ENCODE measurements around the gene YWHAQ. TPM values are rescaled to one million over a fixed set of nuclear protein-coding genes. Genes with fewer than 3 reads are reported as not detected.

Gene YWHAQ
- total RNA-seq, 3 donors from 2014 or later: 204 to 256 (median 251) TPM

- Histone ChIP-seq H3K4me1 (ENCODE audit: low read depth) (peaks cover 12% of the 10 kb centered on the region), H3K36me3 (ENCODE audit: low read depth) (no peaks in the 10 kb centered on the region), H3K9me3 (no peaks in the 10 kb centered on the region), H3K4me3 (no peak overlapping the region)
- no peak for TF ChIP-seq CTCF (IDR thresholded peaks at IDR 0.05)
- no peak for DNase-seq
- intact Hi-C loops (cut with DNase I, micrococcal nuclease): no loop called here
- ATAC-seq: no peak
These were observed 87.2 kb downstream of the YWHAQ start for GRCh38 chr2:9543557-9543956.

GRCh38 chr2:9539531-9539930 is 91.3 kb downstream of the YWHAQ start:
- Histone ChIP-seq H3K36me3 (ENCODE audit: low read depth) (no peaks in the 10 kb centered on the region), H3K4me1 (ENCODE audit: low read depth) (no peaks in the 10 kb centered on the region), H3K9me3 (no peaks in the 10 kb centered on the region), H3K4me3 (no peak overlapping the region)
- no peak for TF ChIP-seq CTCF (IDR thresholded peaks at IDR 0.05)
- no peak for DNase-seq
- ATAC-seq: no peak
- intact Hi-C loops (cut with DNase I, micrococcal nuclease): no loop called here

DNA sequence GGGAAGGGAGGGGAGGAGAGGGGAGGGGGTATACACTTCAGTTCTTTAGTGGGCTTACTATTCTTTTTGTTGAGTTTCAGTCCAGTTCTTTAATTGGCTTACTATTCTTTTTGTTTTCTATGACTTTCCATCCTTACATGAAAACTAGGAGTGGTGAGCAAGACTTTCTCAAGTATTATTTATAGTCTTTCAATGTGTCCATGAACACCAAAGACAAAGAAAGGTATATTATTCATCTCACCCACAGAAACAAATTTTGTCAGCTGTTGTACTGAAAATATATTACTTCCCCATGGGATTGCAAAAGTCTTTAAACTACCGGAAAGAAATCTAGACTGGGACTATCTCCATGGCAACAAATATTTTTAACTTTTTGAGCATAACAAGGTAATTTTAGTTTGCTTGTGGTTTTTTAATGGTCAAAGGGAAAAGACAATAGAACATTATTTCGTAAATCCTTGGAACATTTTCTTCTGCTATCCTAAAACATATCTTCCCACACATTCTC is 92.7 kb downstream of the YWHAQ start:
- no peak for ATAC-seq
- intact Hi-C loops (cut with DNase I, micrococcal nuclease): no loop called here
- H3K36me3 ChIP-seq (ENCODE audit: low read depth): no peaks in the 10 kb centered on the region
- H3K4me3 ChIP-seq: no peak overlapping the region
- H3K9me3 ChIP-seq: no peaks in the 10 kb centered on the region
- TF ChIP-seq CTCF (IDR thresholded peaks at IDR 0.05): no peak
- DNase-seq: no peak
- no peaks in the 10 kb centered on the region for H3K4me1 ChIP-seq (ENCODE audit: low read depth)

DNA sequence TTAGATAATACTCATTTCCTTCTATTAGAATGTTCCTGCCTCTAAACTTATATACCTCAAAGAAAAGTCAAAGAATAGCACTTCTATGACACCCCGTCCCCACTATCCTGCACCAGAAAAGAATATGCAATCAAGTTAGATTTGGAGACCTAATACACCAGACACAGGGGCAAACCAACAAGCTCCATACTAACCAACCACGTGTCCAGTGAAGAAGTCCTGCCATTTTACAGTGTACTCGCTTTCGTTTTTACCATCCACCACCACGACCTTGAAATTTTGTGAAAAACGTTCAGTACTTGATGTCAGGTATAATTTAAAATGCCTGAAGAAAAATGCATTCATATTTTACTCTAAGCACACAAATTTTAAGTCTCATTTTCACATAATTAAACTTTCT is 94.3 kb downstream of the YWHAQ start:
- no peaks in the 10 kb centered on the region for H3K9me3 ChIP-seq
- H3K4me1 ChIP-seq (ENCODE audit: low read depth): no peaks in the 10 kb centered on the region
- no peaks in the 10 kb centered on the region for H3K36me3 ChIP-seq (ENCODE audit: low read depth)
- DNase-seq: no peak
- intact Hi-C loops (cut with DNase I, micrococcal nuclease): no loop called here
- TF ChIP-seq CTCF (IDR thresholded peaks at IDR 0.05): no peak
- ATAC-seq: no peak
- no peak overlapping the region for H3K4me3 ChIP-seq

DNA sequence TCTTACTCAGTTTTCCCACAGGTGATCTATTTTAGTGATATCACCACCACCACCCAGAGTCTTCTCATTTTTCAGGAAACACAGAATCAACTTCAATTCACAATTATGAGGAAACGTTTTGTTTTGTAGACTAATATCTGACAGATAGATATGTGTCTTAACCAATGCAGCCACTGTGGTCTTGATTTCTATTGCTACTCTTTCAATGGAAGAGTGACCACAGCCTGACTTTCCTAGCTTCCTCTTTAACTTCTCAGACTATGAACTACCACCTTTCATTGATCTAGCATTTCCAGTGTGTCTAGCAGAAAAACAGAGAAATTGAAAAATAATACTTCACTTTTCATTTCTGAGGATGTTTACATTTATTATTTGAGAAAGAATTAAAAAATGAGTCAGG is 95.6 kb downstream of the YWHAQ start:
- no peak for DNase-seq
- no peaks in the 10 kb centered on the region for H3K9me3 ChIP-seq
- no peaks in the 10 kb centered on the region for H3K36me3 ChIP-seq (ENCODE audit: low read depth)
- no peak overlapping the region for H3K4me3 ChIP-seq
- no peak for ATAC-seq
- intact Hi-C loops (cut with DNase I, micrococcal nuclease): no loop called here
- no peaks in the 10 kb centered on the region for H3K4me1 ChIP-seq (ENCODE audit: low read depth)
- TF ChIP-seq CTCF (IDR thresholded peaks at IDR 0.05): no peak

Other genes starting within 250 kb of the YWHAQ start
- gene ITGB1BP1, start 207.5 kb downstream of the YWHAQ start, total RNA-seq: 10 to 100 TPM; 34.7 to 78.3 (median 41.0) TPM
- 10 to 100 TPM; 20.0 to 26.2 (median 20.9) TPM for gene CPSF3, start 207.3 kb downstream of the YWHAQ start, total RNA-seq
- gene IAH1, start 156.4 kb downstream of the YWHAQ start, total RNA-seq: 10 to 100 TPM; 36.9 to 58.4 (median 49.3) TPM
- 10 to 100 TPM; 20.9 to 22.8 (median 21.0) TPM for gene ADAM17, start 75.2 kb downstream of the YWHAQ start, total RNA-seq
- gene TAF1B, start 212.5 kb upstream of the YWHAQ start, total RNA-seq: 10 to 100 TPM in 2 of 3 donors, 1 to 10 TPM in 1; 9.4 to 14.1 (median 13.2) TPM